HEK293 (cell line): Measurements from ENCODE around the gene FUT6.
A peak's percentile ranks its signal among the peaks of the same experiment; 100 is the strongest.

ENCODE experiments used
- CTCF ChIA-PET: fragments of 350-600 bp; formaldehyde crosslinking; extraction: SDS; loops from one replicate; lab custom pipeline; 2021; ENCODE audit warnings: antibody characterized with exemption; lab: Yijun Ruan, JAX
- POLR2A ChIA-PET: fragments of 300-600 bp; formaldehyde crosslinking; extraction: SDS; loops from one replicate; lab custom pipeline; 2020; ENCODE audit warnings: antibody characterized with exemption, inconsistent platforms; lab: Yijun Ruan, JAX
- H3K27ac ChIP-seq: fragments of 200-500 bp; sonication (Bioruptor generic); 2 replicates; pipeline ENCODE4 v1.5.1; 2014; ENCODE audit warnings: low read depth, low read length, control low read depth, inconsistent platforms; ENCODE audit errors: extremely low read depth
- H3K36me3 ChIP-seq, 2 experiments: fragments of 200-500 bp in 1 of 2; sonication (Bioruptor generic) in 1 of 2; 1 replicate in 1 of 2; 2 replicates in 1 of 2; pipeline ENCODE4 v1.5.1; 2014 to 2017; ENCODE audit warnings: inconsistent platforms in 2 of 2, low read length in 2 of 2; ENCODE audit not compliant: control insufficient read depth in 2 of 2, insufficient read depth in 1 of 2
- H3K4me1 ChIP-seq: fragments of 200-500 bp; sonication (Bioruptor generic); 2 replicates; pipeline ENCODE4 v1.5.1; 2014; ENCODE audit warnings: mild to moderate bottlenecking, low read length, inconsistent platforms; ENCODE audit not compliant: control insufficient read depth, insufficient read depth
- H3K4me3 ChIP-seq: 2 replicates; pipeline ENCODE4 v1.5.1; 2011; ENCODE audit warnings: low read depth, mild to moderate bottlenecking, control low read depth, low read length, moderate library complexity
- H3K9me3 ChIP-seq: fragments of 200-500 bp; sonication (Bioruptor generic); 2 replicates; pipeline ENCODE4 v1.5.1; 2014; ENCODE audit warnings: low read depth, low read length, inconsistent platforms; ENCODE audit not compliant: control insufficient read depth, insufficient read depth
- HOXD13 ChIP-seq: sonication (generic); formaldehyde crosslinking; IDR thresholded peaks from 2 replicates; pipeline ENCODE4 v1.8.0; 2022; ENCODE audit warnings: missing genetic modification reagents, borderline replicate concordance
- WT1 ChIP-seq: fragments of 450-650 bp; formaldehyde crosslinking; IDR thresholded peaks from 2 replicates; pipeline ENCODE4 v1.5.1; 2016; ENCODE audit warnings: missing biosample characterization, missing genetic modification characterization
- YY2 ChIP-seq: fragments of 450-650 bp; formaldehyde crosslinking; IDR thresholded peaks from 2 replicates; pipeline ENCODE4 v1.5.1; 2016; ENCODE audit warnings: missing biosample characterization, missing genetic modification characterization
- ZFP3 ChIP-seq: fragments of 450-650 bp; formaldehyde crosslinking; IDR thresholded peaks from 2 replicates; pipeline ENCODE4 v1.5.1; 2016; ENCODE audit warnings: low read depth, missing biosample characterization, missing genetic modification characterization
- ZNF354C ChIP-seq: fragments of 450-650 bp; formaldehyde crosslinking; IDR thresholded peaks from 2 replicates; pipeline ENCODE4 v1.5.1; 2016; ENCODE audit warnings: missing biosample characterization, missing genetic modification characterization, low read depth, borderline replicate concordance
- ZNF394 ChIP-seq: fragments of 450-650 bp; formaldehyde crosslinking; IDR thresholded peaks from 2 replicates; pipeline ENCODE4 v1.5.1; 2016; ENCODE audit warnings: missing biosample characterization, missing genetic modification characterization, mild to moderate bottlenecking, moderate library complexity, borderline replicate concordance
- ZNF473 ChIP-seq: fragments of 450-650 bp; formaldehyde crosslinking; IDR thresholded peaks from 2 replicates; pipeline ENCODE4 v1.5.1; 2017; ENCODE audit warnings: missing biosample characterization, missing genetic modification characterization
- ZNF658 ChIP-seq: fragments of 450-650 bp; formaldehyde crosslinking; IDR thresholded peaks from 2 replicates; pipeline ENCODE4; 2016; ENCODE audit warnings: missing biosample characterization, missing genetic modification characterization
- ZSCAN30 ChIP-seq: fragments of 450-650 bp; IDR thresholded peaks from 2 replicates; pipeline ENCODE4 v1.5.1; 2018; ENCODE audit warnings: missing biosample characterization, mild to moderate bottlenecking, missing genetic modification characterization, moderate library complexity
- TF ChIP-seq, protein P1 (sequence below): fragments of 450-650 bp; formaldehyde crosslinking; IDR thresholded peaks from 2 replicates; pipeline ENCODE4 v1.5.1; 2016; ENCODE audit warnings: missing biosample characterization, missing genetic modification characterization
- TF ChIP-seq, protein P2 (sequence below): fragments of 450-650 bp; formaldehyde crosslinking; IDR thresholded peaks from 2 replicates; pipeline ENCODE4 v1.5.1; 2016; ENCODE audit warnings: missing biosample characterization, missing genetic modification characterization, low read depth
- TF ChIP-seq, protein P3 (sequence below): fragments of 450-650 bp; formaldehyde crosslinking; IDR thresholded peaks from 2 replicates; pipeline ENCODE4 v1.5.1; 2016; ENCODE audit warnings: missing biosample characterization, missing genetic modification characterization
- TF ChIP-seq, protein P4 (sequence below): fragments of 450-650 bp; formaldehyde crosslinking; IDR thresholded peaks from 2 replicates; pipeline ENCODE4 v1.5.0; 2017; ENCODE audit warnings: missing biosample characterization, missing genetic modification characterization, borderline replicate concordance
- TF ChIP-seq, protein P5 (sequence below): fragments of 450-650 bp; formaldehyde crosslinking; IDR thresholded peaks from 2 replicates; pipeline ENCODE4 v1.5.1; 2017; ENCODE audit warnings: missing biosample characterization, missing genetic modification characterization
- TF ChIP-seq, protein P6 (sequence below): fragments of 450-650 bp; formaldehyde crosslinking; IDR thresholded peaks from 2 replicates; pipeline ENCODE4 v1.5.1; 2016; ENCODE audit warnings: missing biosample characterization, missing genetic modification characterization

FUT6 gene

DNA sequence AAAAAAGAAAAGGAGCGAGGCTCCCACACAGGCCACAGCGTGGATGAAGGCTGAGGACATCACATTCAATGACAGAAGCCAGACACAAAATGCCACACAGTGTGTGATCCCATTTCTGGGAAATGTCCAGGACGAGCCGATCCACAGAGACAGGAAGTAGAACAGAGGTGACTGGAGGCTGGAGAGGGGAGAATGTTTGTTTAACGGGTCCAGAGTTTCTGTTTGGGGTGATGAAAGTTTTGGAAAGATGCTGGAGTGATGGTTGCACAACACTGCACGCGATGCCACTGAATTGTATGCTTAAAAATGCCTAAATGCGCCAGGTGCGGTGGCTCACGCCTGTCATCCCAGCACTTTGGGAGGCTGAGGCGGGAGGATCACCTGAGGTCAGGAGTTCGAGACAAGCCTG, 31.5 kb upstream of the FUT6 start (continued):
- TF ChIP-seq, protein P1, sequence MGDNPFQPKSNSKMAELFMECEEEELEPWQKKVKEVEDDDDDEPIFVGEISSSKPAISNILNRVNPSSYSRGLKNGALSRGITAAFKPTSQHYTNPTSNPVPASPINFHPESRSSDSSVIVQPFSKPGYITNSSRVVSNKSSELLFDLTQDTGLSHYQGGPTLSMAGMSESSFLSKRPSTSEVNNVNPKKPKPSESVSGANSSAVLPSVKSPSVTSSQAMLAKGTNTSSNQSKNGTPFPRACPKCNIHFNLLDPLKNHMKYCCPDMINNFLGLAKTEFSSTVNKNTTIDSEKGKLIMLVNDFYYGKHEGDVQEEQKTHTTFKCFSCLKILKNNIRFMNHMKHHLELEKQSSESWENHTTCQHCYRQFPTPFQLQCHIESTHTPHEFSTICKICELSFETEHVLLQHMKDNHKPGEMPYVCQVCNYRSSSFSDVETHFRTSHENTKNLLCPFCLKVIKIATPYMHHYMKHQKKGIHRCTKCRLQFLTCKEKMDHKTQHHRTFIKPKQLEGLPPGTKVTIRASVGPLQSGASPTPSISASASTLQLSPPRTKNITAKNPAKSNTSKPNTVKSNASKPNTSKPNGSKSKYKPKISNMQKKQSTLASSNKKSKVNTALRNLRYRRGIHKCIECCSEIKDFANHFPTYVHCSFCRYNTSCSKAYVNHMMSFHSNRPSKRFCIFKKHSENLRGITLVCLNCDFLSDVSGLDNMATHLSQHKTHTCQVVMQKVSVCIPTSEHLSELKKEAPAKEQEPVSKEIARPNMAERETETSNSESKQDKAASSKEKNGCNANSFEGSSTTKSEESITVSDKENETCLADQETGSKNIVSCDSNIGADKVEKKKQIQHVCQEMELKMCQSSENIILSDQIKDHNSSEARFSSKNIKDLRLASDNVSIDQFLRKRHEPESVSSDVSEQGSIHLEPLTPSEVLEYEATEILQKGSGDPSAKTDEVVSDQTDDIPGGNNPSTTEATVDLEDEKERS (tag by site-specific recombination), result no peak
- TF ChIP-seq, protein P2, sequence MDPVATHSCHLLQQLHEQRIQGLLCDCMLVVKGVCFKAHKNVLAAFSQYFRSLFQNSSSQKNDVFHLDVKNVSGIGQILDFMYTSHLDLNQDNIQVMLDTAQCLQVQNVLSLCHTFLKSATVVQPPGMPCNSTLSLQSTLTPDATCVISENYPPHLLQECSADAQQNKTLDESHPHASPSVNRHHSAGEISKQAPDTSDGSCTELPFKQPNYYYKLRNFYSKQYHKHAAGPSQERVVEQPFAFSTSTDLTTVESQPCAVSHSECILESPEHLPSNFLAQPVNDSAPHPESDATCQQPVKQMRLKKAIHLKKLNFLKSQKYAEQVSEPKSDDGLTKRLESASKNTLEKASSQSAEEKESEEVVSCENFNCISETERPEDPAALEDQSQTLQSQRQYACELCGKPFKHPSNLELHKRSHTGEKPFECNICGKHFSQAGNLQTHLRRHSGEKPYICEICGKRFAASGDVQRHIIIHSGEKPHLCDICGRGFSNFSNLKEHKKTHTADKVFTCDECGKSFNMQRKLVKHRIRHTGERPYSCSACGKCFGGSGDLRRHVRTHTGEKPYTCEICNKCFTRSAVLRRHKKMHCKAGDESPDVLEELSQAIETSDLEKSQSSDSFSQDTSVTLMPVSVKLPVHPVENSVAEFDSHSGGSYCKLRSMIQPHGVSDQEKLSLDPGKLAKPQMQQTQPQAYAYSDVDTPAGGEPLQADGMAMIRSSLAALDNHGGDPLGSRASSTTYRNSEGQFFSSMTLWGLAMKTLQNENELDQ, result no peak
- no peak for TF ChIP-seq ZNF658 (tag by site-specific recombination)

DNA sequence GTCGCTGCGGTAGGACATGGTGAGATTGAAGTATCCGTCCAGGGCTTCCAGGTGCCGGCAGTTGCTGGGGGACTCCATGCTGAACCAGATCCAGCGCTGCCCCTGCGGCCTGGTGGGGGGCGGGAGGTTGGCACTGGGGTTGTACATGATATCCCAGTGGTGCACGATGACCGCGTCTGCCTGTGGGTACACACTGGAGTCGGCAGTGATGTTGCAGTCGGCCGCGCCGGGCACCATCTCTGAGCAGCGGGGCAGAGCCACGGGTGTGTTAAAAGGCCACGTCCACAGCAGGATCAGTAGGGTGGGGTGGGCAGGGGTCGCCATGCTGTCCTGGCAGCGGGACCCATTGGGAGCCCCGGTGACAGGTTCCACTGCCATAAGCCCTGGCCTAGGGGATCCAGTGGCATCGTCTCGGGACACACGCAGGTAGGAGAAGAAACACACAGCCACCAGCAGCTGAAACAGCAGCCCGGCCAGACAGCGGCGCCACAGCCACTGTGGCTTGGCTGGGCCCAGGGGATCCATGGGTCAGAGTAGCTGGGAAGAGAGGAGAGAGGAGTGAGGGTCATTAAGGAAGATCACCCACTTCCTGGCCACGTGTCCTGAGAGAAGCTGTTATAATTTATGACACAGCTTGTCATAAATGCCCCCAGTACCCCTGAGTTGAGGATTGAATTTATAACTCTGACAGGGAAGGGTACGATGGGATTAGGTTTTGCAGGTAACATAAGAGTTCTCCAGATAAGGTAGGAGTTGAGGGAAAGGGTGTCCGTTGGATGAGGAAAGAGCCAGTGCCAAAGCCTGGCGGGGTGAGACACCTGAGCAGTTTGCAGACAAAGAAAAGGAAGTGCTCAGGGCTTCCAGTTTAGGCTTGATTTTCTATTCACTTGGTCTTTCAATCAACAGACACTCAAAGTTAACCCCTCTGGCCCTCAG, 28.0 kb upstream of the FUT6 start:
- TF ChIP-seq ZNF394 (tag by site-specific recombination) (0 out of 2 replicates have a peak, but pooled peaks have one; percentile 34), ZFP3 (tag by site-specific recombination) (peak; percentile 96), HOXD13 (CRISPR knock-in tag) (no peak), ZNF354C (no peak)
- TF ChIP-seq, protein P3, sequence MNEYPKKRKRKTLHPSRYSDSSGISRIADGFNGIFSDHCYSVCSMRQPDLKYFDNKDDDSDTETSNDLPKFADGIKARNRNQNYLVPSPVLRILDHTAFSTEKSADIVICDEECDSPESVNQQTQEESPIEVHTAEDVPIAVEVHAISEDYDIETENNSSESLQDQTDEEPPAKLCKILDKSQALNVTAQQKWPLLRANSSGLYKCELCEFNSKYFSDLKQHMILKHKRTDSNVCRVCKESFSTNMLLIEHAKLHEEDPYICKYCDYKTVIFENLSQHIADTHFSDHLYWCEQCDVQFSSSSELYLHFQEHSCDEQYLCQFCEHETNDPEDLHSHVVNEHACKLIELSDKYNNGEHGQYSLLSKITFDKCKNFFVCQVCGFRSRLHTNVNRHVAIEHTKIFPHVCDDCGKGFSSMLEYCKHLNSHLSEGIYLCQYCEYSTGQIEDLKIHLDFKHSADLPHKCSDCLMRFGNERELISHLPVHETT, result no peak
- H3K9me3 ChIP-seq, result no peaks in the 10 kb centered on the region
- POLR2A ChIA-PET, result no interaction called here
- H3K36me3 ChIP-seq, result no peaks in the 10 kb centered on the region
- H3K27ac ChIP-seq, result no peak overlapping the region
- H3K4me1 ChIP-seq, result no peaks in the 10 kb centered on the region
- no peak overlapping the region for H3K4me3 ChIP-seq
- CTCF ChIA-PET, result no interaction called here

DNA sequence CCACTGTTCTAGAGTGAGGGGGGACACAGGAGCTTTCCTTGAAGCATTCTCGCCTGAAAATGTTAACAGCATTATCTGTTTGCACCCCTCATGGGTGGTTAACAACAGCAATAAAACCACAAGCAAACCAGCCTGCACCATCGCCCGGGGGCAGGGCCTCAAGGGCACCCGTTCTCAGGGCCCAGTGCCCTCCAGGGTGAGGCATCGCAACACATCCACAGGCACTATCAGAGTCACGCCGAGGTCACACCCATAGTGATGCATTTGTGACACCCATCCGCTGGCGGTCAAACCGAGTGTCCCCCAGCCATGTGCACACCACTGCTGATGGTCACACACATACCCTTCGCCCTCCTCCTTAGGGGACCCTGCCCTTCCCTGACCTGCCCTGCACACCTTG, 26.3 kb upstream of the FUT6 start:
- CTCF ChIA-PET, result interaction anchor here (0.7 kb wide), 1 partner anchor 37 kb away, joined by 4 read pairs; no protein-coding TSS in a partner anchor
- Histone ChIP-seq H3K36me3 (no peaks in the 10 kb centered on the region), H3K27ac (no peak overlapping the region), H3K4me1 (no peaks in the 10 kb centered on the region), H3K4me3 (no peak overlapping the region), H3K9me3 (no peaks in the 10 kb centered on the region)
- POLR2A ChIA-PET, result no interaction called here
- TF ChIP-seq YY2 (tag by site-specific recombination) (no peak), WT1 (tag by site-specific recombination) (no peak), ZSCAN30 (tag by site-specific recombination) (no peak), ZNF473 (tag by site-specific recombination) (no peak)
- TF ChIP-seq, protein P4, sequence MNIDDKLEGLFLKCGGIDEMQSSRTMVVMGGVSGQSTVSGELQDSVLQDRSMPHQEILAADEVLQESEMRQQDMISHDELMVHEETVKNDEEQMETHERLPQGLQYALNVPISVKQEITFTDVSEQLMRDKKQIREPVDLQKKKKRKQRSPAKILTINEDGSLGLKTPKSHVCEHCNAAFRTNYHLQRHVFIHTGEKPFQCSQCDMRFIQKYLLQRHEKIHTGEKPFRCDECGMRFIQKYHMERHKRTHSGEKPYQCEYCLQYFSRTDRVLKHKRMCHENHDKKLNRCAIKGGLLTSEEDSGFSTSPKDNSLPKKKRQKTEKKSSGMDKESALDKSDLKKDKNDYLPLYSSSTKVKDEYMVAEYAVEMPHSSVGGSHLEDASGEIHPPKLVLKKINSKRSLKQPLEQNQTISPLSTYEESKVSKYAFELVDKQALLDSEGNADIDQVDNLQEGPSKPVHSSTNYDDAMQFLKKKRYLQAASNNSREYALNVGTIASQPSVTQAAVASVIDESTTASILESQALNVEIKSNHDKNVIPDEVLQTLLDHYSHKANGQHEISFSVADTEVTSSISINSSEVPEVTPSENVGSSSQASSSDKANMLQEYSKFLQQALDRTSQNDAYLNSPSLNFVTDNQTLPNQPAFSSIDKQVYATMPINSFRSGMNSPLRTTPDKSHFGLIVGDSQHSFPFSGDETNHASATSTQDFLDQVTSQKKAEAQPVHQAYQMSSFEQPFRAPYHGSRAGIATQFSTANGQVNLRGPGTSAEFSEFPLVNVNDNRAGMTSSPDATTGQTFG (tag by site-specific recombination), result no peak
- TF ChIP-seq, protein P5, sequence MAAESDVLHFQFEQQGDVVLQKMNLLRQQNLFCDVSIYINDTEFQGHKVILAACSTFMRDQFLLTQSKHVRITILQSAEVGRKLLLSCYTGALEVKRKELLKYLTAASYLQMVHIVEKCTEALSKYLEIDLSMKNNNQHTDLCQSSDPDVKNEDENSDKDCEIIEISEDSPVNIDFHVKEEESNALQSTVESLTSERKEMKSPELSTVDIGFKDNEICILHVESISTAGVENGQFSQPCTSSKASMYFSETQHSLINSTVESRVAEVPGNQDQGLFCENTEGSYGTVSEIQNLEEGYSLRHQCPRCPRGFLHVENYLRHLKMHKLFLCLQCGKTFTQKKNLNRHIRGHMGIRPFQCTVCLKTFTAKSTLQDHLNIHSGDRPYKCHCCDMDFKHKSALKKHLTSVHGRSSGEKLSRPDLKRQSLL (tag by site-specific recombination), result no peak
- TF ChIP-seq, protein P1 (tag by site-specific recombination), result no peak
- TF ChIP-seq, protein P6, sequence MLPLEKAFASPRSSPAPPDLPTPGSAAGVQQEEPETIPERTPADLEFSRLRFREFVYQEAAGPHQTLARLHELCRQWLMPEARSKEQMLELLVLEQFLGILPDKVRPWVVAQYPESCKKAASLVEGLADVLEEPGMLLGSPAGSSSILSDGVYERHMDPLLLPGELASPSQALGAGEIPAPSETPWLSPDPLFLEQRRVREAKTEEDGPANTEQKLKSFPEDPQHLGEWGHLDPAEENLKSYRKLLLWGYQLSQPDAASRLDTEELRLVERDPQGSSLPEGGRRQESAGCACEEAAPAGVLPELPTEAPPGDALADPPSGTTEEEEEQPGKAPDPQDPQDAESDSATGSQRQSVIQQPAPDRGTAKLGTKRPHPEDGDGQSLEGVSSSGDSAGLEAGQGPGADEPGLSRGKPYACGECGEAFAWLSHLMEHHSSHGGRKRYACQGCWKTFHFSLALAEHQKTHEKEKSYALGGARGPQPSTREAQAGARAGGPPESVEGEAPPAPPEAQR, result no peak
